ENCODE results near the gene RSPH3.
"Not testable (repeated sequence)": the region's sequence is repeated elsewhere in the genome, so short reads cannot be mapped to it uniquely, and the experiment has no call there.

The RSPH3 gene

DNA sequence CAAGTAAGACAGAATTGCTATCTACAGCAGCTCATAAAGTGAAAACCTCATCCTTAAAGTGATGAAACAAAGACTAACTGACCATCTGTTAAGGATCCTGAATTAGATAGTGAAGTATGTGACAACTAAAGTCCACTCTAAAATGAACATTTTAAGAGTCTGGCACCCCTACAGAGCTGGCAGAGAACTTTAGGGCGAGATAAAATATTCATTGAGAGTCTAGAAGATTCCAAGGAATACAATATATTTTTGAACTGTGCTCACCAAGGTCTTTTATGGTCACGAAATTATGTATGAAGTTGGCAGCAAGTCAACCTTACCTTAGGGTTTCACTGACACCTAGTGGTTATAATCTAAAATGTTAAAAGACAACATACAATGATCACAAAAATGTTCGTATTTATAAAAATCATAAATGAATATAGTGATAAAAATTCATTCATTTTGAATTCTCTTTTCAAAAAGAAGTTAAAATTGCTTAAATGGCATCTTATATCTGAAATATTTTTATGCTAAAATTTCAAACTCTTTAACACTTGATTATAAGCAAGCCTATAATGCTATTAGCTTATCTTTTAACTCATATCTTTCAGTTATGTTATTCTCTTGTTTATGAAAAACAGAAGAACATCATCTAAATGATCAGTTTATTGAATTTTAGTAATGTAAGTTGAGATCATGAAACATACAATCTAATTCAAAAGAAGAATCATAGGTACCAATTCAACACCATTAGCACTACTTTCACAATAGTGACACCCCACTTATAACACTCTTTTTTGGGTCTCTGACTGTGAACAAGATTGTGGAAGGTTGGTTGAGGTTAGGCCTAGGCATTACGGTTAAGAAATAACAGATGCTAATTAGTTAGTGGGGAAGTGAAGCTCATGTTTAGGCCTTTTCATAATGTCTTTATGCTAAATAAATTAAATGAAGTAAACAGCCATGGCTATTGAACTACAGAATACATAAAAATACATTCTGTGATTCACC, 27.5 kb downstream of the RSPH3 start:
- peak; percentile 41 for DNase-seq

DNA sequence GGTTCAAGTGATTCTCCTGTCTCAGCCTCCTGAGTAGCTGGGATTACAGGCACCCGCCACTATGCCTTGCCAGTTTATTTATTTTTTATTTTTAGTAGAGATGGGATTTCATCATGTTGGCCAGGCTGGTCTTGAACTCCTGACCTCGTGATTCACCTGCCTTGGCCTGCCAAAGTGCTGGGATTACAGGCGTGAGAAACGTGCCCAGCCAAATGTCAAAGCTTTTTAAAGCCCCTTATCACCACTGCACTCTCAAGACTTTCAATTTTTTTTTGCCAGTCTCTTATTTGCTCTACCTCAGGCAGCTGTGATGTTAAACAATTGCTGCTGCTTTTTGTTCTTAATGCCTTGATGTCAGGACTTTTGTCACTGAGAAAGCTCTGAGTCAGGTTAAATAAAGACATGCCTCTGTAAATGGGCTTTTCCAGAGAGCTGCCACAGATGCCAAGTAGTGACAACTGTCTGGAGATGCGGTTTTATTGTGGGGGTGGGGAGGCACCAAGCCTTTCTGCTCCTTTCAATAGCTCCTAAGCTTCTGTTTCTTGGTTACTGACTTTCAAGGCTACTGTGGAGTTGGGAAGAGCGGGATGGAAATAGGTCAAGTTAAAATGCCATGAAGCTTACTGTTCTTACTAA, 29.2 kb downstream of the RSPH3 start:
- DNase-seq, result peak; percentile 13

DNA sequence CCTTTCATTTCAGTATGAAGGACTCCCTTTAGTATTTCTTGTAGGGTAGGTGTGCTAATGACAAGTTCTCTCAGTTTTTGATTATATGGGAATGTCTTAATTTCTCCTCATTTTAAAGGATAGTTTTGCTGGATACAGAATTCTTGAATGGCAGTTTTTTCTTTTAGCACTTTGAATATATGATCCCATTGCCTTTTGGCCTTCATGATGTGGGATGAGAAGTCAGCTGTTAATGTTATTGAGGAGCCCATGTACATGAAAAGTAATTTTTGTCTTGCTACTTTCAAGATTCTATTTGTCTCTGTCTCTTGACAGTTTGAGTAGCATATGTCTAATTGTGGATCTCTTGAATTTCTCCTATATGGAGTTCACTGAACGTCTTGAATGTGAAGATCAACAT, 30.9 kb downstream of the RSPH3 start:
- DNase-seq, result no peak

DNA sequence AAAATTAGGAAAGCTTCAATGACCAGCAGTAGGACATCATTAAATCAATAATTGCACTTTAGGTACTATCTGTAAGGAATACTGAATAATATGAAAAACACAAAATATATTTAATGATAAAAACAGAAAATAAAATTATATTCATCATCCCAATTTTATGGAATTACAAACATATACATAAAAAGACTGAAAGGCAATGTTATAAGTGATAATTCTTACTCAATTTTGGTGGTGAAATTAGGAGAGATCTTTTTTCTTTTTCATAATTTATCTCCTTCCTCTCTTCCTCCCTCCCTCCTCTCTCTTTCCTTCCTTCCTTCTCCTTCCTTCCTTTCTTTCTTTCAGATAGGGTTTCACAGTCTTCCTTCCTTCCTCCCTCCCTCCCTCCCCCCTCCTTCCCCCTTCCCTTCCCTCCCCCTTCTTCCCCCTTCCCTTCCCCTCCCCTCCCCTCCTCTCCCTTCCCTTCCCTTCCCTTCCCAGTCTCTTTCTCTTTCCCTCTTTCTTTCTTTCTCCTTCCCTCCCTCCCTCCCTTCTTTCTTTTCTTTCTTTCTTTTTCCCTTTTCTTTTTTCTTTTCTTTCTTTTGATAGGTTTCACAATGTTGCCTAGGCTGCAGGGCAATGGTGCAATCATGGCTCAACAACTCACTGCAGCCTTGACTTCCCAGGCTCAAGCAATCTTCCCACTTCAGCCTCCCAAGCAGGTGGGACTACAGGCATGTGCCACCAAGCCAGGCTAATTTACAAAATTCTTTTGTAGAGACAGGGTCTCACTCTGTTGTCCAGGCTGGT, 36.8 kb downstream of the RSPH3 start:
- no peak for DNase-seq

DNA sequence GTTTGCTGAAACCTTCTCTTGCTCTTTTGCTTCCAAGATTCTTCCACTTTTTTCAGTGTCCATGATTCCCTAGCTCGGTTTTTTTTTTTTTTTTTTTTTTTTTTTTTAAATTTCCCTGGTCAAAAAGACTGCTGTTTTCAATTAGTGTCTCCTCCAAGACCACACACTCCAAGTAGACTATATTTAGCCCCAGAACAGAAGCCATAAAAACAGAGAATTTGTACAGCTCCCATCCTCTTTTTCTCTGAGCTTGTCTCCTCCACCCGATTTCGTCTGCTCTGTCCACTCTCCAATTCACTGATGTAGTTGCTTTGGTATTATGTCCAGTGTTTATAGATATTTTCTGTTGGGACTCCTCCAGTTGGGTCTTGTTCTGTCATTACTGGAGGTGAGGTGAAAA, 37.6 kb downstream of the RSPH3 start:
- no peak for DNase-seq

DNA sequence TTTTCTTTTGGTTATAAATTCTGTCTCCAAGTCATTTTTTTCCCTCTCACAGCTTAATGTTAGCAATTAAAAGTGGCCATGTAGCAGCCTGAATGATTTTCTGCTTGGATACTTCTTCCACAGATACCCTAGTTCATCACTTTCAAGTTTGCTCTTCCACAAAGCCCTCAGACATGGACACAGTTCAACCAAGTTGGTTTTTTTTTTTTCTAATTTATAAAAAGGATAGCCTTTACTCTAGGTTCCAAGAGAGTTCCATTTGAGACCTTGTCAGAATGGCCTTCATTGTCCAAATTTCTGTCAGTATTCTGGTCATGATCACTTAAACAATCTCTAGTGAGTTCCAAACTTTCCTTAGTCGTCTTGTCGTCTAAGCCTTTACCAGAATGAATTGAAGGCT, 40.0 kb downstream of the RSPH3 start:
- DNase-seq, result no peak

DNA sequence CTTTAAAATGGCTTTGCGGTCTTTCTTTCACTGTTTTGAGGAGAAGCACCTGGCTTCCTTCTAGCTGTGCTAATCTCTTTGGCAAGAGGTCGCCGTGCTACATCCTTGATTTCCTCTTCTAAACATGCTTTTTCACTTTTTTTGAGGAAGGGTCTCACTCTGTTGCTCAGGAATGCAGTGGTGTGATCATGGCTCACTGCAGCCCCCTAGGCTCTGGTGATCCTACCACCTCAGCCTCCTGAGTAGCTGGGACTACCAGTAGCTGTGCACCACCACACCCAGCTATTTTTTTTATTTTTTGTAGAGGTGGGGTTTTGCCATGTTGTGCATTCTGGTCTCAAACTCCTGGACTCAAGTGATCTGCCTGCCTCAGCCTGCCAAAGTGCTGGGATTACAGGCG, 40.5 kb downstream of the RSPH3 start:
- DNase-seq, result no peak

DNA sequence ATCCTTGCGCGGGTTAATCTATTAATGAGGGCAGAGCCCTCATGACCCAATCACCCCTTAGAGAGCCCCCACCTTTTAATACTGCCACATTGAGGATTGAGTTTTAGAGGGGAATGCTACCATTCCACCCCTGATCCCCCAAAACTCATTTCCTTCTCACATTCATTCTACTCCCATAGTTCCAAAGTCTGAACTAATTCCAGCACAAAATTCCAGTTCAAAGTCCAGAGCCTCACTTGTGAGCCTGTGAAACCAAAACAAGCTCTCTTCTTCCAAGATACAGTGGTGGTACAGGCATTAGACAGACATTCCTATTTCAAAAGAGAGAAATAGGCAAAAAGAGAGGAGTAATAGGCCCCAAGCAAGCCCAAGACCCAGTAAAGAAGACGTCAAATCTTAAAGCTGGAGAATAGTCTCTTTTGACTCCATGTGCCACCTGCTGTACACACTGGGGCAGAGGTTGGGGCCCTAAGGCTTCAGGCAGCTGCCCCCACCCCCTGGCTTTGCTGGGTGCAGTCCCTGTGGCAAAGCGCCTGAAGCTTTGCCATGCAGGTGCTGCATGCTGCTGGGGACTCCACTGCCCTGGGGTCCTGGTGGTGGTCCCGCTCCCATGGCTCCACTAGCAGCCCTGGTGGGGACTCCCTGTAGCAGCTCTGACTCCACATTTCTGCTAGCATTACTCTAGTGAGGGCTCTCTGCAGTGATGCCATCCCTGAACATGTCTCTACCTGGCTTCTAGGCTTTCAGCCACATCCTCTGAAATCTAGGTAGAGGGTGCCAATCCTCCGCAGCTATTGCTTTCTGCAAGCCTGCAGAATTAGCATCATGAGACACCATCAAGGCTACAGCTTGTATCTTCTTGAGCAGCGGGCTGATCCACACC, 41.3 kb downstream of the RSPH3 start:
- DNase-seq, result no peak

DNA sequence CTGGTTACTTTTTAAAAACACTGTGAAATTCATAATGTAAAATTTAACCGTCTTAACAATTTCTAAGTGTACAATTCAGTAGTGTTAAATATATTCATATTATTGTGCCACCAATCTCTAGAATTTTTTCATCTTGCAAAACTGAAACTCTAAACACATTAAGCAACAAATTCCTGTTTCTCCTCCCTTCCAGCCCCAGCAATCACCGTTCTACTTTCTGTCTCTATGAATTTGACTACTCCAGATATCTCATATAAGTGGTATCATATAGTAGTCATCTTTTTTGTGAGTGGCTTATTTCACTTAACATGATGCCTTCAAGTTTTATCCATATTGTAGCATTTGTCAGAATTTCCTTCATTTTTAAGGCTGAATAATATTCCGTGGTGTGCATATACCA, 44.7 kb downstream of the RSPH3 start:
- peak; percentile 62 for DNase-seq

DNA sequence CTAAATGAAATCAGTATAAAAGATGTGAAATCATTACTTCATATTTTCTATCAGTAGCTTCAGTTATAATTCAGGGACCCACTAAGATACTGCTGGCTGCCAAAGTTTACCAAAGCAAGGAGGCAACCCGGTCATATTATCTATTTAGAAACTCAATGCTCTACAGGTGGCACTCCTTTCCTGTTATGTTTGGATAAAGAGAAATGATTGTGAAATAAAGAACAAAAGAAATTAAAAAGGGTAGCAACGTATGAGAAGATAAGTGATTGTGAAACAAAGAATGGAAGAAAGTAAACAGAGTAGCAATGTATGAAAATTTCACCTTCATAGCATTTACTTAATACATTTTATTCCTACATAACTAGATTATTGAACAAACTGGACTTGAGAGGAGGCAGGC, 45.2 kb downstream of the RSPH3 start:
- no peak for DNase-seq

DNA sequence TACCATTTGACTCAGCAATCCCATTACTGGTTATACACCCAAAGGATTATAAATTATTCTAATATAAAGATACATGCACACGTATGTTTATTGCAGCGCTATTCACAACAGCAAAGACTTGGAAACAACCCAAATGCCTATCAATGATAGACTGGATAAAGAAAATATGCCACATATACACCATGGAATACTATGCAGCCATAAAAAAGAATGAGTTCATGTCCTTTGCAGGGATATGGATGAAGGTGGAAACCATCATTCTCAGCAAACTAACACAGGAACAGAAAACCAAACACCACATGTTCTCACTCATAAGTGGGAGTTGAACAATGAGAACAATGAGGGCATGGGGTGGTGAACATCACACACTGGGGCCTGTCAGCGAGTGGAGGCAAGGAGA, 48.0 kb downstream of the RSPH3 start:
- not testable (repeated sequence) for DNase-seq

DNA sequence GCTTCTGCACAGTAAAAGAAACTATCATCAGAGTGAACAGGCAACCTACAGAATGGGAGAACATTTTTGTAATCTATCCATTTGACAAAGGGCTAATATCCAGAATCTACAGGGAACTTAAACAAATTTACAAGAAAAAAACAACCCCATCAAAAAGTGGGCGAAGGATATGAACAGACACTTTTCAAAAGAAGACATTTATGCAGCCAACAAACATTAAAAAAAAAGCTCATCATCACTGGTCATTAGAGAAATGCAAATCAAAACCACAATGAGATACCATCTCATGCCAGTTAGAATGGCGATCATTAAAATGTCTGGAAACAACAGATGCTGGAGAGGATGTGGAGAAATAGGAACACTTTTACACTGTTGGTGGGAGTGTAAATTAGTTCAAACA, 48.4 kb downstream of the RSPH3 start:
- DNase-seq, result not testable (repeated sequence)

DNA sequence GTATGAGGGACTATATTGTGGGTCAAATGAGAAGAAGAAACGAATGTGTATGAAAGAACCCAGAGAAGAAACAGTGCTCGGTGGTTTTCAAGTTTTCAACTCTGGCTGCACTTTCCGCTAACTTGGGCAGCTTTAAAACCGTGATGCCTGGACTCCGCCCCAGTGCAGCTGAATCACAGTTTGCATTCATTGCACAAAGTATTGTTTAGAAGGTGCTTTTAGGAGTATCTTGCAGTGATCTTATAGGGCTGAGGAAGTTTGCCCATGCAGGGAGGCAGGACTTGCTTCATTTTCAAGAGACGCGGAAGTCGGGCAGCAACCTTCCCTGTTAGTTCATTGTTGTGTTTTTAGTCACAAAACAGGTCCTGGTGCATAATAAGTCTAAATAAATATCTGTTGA, 52.7 kb downstream of the RSPH3 start:
- DNase-seq, result no peak

DNA sequence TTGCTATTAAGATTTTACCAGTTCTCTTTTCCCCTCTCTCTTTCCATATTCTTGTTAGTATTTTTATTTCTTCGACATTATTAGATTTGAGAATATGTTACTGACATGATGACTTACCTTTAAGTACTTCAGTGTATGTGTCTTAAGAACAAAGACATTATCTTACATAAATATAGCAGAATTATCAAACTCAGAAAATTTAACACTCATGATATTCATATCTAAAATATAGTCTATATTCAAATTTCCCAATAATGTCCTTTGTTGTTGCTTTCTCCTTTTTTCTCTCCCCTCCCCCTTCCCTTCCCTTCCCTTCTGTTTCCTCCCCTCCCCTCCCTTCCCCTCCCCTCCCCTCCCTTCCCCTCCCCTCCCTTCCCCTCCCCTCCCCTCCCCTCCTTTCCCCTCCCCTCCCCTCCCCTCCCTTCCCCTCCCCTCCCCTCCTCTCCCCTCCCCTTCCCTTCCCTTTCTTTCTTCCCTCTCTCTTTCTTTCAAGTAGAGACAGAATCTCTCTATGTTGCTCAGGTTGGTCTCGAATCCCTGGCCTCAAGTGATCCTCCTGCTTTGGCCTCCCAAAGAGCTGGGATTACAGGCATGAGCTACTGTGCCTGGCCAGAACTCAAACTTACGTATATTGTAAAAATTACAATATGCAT, 56.5 kb downstream of the RSPH3 start:
- no peak for DNase-seq

DNA sequence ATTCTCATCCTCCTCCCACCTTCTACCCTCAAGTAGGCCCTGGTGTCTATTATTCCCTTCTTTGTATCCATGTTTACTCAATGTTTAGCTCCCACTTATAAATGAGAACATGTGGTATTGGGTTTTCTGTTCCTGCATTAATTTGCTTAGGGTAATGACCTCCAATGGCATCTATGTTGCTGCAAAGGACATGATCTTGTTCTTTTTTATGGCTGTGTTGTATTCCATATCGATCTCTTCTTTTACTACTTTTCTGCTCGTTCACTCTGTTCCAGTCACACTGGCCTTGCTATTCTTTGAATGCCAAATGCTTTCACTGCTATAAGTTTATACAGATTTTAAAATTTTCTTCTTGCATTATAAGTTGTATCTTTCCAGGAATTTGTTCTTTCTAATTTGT, 57.7 kb downstream of the RSPH3 start:
- DNase-seq, result no peak

DNA sequence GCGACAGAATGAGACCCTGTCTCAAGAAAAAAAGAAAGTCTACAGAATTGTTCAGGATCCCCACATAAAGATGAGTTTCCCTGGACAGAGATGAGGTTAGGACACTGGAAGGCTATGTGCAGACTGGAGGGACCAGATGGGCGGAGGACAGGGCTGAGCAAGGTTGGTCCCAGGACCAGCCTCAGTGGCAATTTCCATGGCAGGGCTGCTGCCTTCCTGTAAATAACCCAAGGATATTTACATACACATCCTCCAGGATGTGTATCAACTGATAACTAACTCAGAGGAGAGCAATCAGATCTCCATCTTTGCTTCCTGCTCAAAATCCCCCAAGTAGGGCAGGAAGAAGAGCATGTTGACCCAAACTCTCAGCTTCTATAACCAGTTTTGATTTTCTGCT, 58.8 kb downstream of the RSPH3 start:
- no peak for DNase-seq

DNA sequence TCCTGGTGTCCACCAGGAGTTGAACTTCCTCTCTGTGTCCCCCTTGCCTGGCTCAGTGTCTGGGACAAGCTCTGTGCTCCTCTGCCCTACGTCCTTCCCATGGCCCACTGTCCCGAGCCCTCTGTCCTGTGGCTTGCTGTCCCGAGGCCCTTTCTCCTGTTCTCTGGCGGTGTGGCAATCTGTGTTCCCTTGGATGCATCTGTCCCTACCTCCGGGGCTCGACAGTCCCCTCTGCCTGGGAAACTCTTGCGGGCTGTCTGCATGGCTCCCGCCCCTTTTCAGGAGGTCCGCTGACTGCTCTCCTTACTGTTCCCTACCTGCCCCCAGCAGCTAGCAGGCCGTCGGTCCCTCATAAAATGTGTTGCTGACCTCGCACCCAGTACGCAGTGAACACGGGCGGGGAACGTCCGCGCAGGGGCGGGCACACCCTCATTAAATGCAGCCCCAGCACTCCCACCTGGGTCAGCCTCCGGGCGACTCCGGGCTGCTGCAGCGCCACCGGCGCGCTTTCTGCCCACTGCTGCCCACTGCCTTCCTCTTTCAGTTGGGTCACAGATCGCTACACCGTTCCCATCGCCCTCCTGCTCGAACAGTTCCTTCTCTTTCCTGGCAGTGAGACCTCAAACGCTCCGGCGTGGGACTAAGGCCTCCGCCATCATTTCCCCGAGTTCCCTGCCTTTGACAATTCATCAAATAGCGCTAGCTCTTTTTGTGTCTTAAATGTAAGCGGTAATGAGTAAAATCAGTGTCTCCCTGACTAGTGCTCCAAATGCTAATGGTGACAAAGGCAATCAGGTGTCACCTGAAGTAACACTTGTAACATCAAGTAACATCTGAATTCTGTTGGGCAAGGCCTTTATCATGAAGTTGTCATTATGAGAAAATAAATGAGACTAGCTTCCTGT, 60.5 kb downstream of the RSPH3 start:
- no peak for DNase-seq

DNA sequence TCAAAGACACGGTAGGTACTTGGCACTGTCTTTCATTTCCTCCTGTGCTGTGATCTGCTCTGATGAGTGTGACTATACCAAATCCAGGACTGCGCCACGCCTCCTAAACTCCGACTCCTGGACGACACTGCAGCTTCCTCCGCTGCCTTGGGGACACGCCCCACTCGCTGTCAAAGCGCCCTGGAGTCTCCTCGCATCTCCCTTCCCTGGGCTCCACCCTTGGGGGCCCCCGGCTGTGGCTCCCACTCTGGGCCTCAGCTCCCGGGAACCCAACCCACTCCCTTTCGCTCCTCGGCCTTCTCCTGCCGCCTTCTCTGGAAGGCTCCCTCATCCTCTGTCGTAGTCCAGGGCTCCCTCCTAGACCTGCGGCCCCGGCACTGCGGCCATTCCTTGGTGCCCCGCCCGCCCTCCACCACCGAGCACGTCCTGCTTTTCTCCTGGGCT, 61.2 kb downstream of the RSPH3 start:
- DNase-seq, result no peak

DNA sequence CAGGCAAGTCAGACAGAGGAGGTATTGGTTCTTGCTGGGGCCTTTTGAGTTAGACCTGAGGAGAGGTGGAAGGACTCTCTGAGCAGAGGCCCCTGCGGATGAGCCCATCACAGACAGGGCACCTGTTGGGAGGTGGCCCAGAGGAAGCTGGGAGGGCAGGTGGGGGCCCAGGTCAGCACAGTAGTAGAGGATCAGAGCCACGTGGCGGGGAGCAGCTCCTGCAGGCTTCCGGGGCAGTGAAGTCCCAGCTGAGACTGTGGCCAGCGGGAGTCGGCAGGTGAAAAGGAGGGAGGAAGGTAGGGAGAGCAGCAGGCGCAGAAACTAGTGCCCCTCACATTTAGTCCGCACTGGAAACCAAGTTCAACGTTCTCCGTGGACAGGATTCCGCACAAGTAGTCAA, 61.8 kb downstream of the RSPH3 start:
- DNase-seq, result no peak

DNA sequence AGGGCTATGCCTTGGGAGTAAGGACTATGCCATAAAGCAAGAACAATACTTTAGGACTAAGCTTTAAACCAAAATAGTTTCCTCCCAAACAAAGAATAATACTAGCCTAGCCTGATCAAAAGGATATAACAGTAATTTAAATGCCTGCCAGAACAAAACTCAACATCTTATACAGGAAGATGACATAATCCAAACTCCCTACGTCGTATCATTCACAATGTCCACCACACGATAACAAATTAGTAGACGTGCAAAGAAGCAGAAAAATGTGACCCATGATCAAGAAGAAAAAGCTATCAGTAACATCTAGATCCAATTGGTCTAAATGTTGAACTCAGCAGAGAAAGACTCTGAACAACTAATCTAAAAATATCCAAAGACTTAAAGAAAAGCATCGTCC, 65.8 kb downstream of the RSPH3 start:
- no peak for DNase-seq

DNA sequence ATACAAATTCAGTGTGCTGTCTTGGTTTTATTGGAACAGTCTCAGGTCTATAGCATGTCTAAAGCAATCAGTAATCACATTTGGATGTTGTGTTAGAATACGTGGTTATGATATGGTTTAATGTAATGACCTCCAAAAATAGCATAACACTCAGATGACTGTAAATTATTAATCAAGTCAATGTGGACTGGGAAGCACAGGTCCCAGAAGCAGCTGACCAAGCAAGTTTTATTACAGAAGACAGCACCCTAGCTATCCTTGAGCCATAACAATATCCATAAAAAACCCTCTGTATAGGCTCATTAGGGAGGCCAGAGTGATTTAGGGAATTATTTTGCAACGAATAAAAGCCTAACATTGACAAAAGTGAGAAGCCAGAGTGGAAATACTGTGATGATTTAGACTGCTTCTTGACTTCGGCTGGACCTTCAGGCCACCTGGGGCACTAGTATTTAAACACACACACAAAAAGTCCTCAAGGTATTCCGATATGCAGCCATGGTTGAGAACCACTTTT, 66.9 kb downstream of the RSPH3 start:
- DNase-seq, result no peak
